GM18951 (cell line): Measurements from ENCODE around the gene NID1.
"Not testable (repeated sequence)": the region's sequence is repeated elsewhere in the genome, so short reads cannot be mapped to it uniquely, and the experiment has no call there.

ENCODE experiments used
- POLR2A ChIP-seq: IDR thresholded peaks from 4 replicates; pipeline ENCODE4 v1.6.1; 2011; ENCODE audit warnings: mild to moderate bottlenecking; ENCODE audit not compliant: insufficient read length, insufficient read depth; ENCODE audit errors: extremely low read depth
- in situ Hi-C: fragments of 300-500 bp; cut with MboI; formaldehyde crosslinking; loops from one replicate; pipeline ENCODE4 v1.12.0; 2022; ENCODE audit warnings: low sequenced_read_pairs, mixed read lengths, inconsistent platforms; ENCODE audit not compliant: unreplicated experiment

The NID1 gene

DNA sequence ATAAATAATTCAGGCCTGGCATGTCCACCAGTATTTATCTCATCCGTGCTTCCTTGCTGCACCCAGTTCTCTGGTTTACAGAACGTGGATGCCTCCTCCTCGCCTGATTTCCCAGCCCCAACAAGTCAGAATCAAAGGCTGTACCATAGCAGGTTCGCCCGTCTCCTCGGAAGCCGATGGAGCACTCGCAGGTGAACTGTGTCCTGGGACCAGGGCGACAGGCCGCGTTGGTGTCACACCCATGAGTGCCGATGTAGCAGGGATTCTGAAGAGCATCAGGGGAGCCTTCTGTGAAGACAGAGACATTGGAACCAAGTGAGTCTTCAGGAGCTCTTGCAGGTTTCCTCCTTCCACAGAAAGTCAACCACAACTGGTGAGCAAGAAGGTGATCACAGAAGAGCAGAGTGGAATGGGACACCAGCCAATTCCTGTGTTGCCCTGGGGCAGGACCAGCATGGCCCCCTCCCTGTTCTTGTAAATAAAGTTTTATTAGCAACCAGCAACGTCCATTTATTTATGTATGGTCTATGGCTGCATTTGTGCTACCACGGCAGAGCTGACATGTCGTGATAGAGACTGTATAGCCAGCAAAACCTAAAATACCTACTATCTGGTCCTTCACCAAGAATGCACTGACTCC lies 40.8 kb downstream of the NID1 start:
- in situ Hi-C loops, result no loop called here
- no peak for TF ChIP-seq POLR2A

DNA sequence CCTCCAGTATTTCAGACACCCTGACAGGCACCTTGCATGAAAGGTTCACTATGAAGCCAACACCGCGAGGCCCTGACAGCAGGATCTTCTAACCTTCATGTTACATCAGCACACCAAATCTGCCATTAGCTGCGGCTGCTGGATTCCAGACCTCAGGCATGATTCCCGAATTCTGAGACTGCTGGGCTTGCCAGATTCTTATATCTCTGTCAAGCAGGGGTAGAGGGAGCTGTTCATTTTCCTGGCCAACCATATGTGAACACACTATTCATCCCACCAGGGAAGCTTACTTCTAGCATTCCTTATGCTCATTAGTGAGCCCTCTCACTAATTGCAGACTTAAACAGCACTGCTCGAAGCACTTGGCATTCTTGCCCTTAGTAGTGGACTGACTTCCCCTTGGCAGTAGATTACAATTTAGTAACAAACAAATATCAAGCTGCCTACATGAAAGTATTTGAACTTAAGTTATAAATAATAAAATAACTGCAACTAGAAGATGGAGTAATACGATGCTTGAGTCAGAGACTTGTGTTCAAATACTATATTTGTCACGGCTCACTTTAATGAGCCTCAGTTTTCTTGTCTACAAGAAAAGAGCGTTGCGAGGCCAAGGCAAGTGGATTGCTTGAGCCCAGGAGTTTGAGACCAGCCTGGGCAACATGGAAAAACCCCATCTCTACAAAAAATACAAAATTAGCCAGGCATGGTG lies 43.3 kb downstream of the NID1 start:
- in situ Hi-C loops, result no loop called here
- TF ChIP-seq POLR2A, result no peak

- TF ChIP-seq POLR2A, result no peak
- in situ Hi-C loops, result no loop called here
Measured at GRCh38 chr1:236020359-236021219, 44.3 kb downstream of the NID1 start.

DNA sequence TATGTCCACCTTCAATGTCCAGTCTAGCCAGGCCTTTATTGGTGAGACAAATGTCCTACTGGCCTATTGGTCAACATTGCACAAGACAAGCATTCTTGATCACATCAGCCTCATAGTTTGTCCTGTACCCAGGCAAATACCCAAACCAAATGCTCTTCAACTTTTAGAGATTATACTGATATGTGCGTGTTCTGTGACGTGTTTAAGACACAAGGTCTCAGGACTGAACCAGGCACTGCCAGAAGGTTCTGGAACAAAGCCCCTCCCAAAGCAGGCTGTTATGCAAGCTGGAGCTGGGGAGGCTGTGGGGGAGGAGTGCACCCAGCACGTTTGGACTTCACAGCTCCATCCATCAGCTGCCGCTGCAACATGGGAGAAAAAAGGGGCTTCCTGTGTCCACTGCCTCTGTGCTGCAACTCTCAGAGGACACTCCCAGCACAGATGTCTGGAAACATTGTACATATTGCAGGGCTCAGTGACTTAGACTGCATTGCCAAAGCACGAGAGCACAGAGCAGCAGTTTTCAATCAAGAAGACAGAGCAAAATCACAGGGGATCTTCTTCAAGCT lies 45.9 kb downstream of the NID1 start:
- TF ChIP-seq POLR2A, result no peak
- in situ Hi-C loops, result no loop called here

DNA sequence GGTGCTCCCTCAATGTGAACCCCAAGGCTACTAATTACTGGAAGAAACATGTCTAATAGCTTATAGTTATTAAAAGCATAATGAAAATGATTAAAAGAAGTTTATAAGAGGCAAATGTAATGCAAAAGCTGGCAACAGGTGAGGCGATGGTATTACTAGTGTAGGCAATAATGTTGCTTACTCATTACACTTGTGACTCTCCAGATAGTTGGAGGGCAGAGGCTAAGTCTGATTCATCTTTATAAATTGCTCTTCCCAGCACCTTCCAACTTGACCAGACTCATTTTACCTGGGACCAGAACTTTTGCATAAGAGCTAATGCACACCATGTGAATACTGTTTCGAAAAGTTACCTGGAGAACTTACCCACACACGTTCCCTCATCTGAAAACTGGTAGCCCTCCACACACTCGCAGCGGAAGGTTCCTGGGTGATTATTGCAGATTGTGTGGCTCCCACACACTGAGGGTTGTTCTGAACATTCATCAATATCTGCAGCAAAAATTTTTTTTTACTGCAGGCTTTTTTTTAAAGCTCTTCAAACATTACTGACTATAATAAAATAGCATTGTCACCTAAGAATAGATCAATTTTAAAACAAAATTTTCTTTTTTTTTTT lies 48.0 kb downstream of the NID1 start:
- in situ Hi-C loops, result no loop called here
- no peak for TF ChIP-seq POLR2A

GRCh38 chr1:236016083-236016482 lies 48.8 kb downstream of the NID1 start:
- no peak for TF ChIP-seq POLR2A
- in situ Hi-C loops, result no loop called here

- in situ Hi-C loops, result no loop called here
- no peak for TF ChIP-seq POLR2A
Measured at GRCh38 chr1:236015539-236015938, 49.4 kb downstream of the NID1 start.

DNA sequence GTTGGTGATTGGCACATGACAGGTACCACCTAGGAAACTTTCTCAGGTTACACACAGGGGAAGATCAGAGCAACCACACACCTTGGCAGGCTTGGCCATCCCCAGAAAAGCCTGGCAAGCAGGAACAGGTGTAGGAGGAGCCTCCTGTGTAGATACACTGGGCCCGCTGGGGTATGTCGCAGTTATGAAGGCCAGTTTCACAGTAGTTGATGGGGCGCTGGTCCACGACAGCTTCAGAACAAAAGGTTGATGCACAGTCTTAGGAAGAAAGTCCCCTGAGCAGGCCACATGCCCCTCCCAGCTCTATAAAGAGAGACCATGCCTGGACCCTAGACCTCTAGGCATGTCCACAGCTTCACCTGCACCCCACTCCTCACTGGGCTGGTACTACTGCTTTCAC lies 51.6 kb downstream of the NID1 start:
- no peak for TF ChIP-seq POLR2A
- in situ Hi-C loops, result no loop called here

- in situ Hi-C loops, result no loop called here
Measured at GRCh38 chr1:236011641-236012040, 53.2 kb downstream of the NID1 start.

GRCh38 chr1:236010443-236010842 lies 54.4 kb downstream of the NID1 start:
- in situ Hi-C loops, result no loop called here
- TF ChIP-seq POLR2A, result no peak

More at GRCh38 chr1:236011641-236012040, 53.2 kb downstream of the NID1 start:
- TF ChIP-seq POLR2A, result no peak

- in situ Hi-C loops, result no loop called here
- TF ChIP-seq POLR2A, result no peak
Measured at GRCh38 chr1:236009857-236010256, 55.0 kb downstream of the NID1 start.

- in situ Hi-C loops, result no loop called here
Measured at GRCh38 chr1:236009191-236009590, 55.7 kb downstream of the NID1 start.

DNA sequence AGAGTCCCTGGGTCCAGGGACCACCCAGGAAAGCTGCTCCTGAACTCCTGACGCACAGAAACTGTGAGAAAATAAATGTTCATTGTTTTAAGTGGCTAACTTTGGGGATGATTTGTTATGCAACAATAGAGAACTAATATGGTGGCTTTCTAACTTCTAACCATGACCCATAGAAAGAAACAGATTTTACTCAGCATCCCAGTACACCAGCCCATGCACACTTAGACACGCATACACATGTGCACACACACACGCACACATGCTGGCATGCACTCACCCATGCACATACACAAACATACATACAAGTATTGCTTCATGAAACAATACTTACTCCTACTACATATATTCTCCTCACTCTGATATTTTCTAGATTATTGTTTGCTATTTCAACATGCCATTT lies 57.1 kb downstream of the NID1 start:
- in situ Hi-C loops, result no loop called here
- TF ChIP-seq POLR2A, result no peak

More at GRCh38 chr1:236009191-236009590, 55.7 kb downstream of the NID1 start:
- no peak for TF ChIP-seq POLR2A

GRCh38 chr1:236003058-236003457 lies 61.8 kb downstream of the NID1 start:
- in situ Hi-C loops, result not testable (repeated sequence)
